GM23338 (cell line): ENCODE measurements around the gene MANSC1. TPM values are rescaled to one million over a fixed set of nuclear protein-coding genes. Genes with fewer than 3 reads are reported as not detected.

Experiments
- ATAC-seq: fragments of 200-7000 bp; cut with Tn5 transposase; 3 replicates; pipeline ENCODE4 v1.9.1; 2020
- DNase-seq: peaks from one replicate; pipeline ENCODE4 v3.0.0-alpha.2; 2015; ENCODE audit warnings: low spot score
- H2AFZ ChIP-seq: fragments of 200-600 bp; sonication (generic); 2 replicates; pipeline ENCODE4 v1.8.0; 2016; ENCODE audit warnings: antibody characterized with exemption, mild to moderate bottlenecking, moderate library complexity
- H3F3A ChIP-seq: fragments of 200-600 bp; sonication (generic); replicated peaks from 2 replicates; pipeline ENCODE4 v1.8.0; 2017; ENCODE audit warnings: antibody characterized with exemption, mixed run types, low read depth
- H3K27ac ChIP-seq: fragments of 200-600 bp; sonication (generic); 2 replicates; pipeline ENCODE4 v1.6.1; 2016; ENCODE audit warnings: low read depth
- H3K27me3 ChIP-seq: fragments of 200-600 bp; sonication (generic); 2 replicates; pipeline ENCODE4 v1.8.0; 2016; ENCODE audit warnings: mild to moderate bottlenecking, mixed run types, moderate library complexity; ENCODE audit not compliant: insufficient read depth
- H3K36me3 ChIP-seq: fragments of 200-600 bp; sonication (generic); 2 replicates; pipeline ENCODE4 v1.8.0; 2016; ENCODE audit warnings: mild to moderate bottlenecking; ENCODE audit not compliant: insufficient read depth
- H3K4me1 ChIP-seq: fragments of 200-600 bp; sonication (generic); 2 replicates; pipeline ENCODE4 v1.8.0; 2016; ENCODE audit warnings: mild to moderate bottlenecking, moderate library complexity; ENCODE audit not compliant: insufficient read depth
- H3K4me2 ChIP-seq: fragments of 200-600 bp; sonication (generic); 2 replicates; pipeline ENCODE4 v1.7.1; 2017; ENCODE audit warnings: mixed run types
- H3K4me3 ChIP-seq: fragments of 200-600 bp; sonication (generic); 2 replicates; pipeline ENCODE4 v1.6.1; 2016; ENCODE audit warnings: mixed run types
- H3K79me2 ChIP-seq: fragments of 200-600 bp; sonication (generic); replicated peaks from 2 replicates; pipeline ENCODE4 v1.8.0; 2017; ENCODE audit warnings: mild to moderate bottlenecking; ENCODE audit not compliant: insufficient read depth
- H3K9me2 ChIP-seq: fragments of 200-600 bp; sonication (generic); 2 replicates; pipeline ENCODE4 v1.8.0; 2017; ENCODE audit not compliant: insufficient read depth
- H4K20me1 ChIP-seq: fragments of 200-600 bp; sonication (generic); replicated peaks from 2 replicates; pipeline ENCODE4 v1.8.0; 2017; ENCODE audit warnings: mild to moderate bottlenecking; ENCODE audit not compliant: insufficient read depth
- H3K27ac Mint-ChIP-seq: 2 replicates; pipeline ENCODE4 v1.8.0; 2020; ENCODE audit warnings: inconsistent platforms, mild to moderate bottlenecking, moderate library complexity, mixed read lengths
- H3K27me3 Mint-ChIP-seq: 3 replicates; pipeline ENCODE4 v1.8.0; 2022; ENCODE audit warnings: low read depth, mild to moderate bottlenecking, moderate library complexity, mixed read lengths, inconsistent platforms; ENCODE audit not compliant: insufficient read depth, poor library complexity
- H3K36me3 Mint-ChIP-seq: 3 replicates; pipeline ENCODE4 v1.8.0; 2021; ENCODE audit warnings: low read depth, mild to moderate bottlenecking, inconsistent platforms, moderate library complexity, mixed read lengths
- H3K4me1 Mint-ChIP-seq: 3 replicates; pipeline ENCODE4 v1.8.0; 2020; ENCODE audit warnings: mild to moderate bottlenecking, inconsistent platforms, mixed read lengths
- H3K4me3 Mint-ChIP-seq: 3 replicates; pipeline ENCODE4 v1.8.0; 2021; ENCODE audit warnings: moderate library complexity, mild to moderate bottlenecking, inconsistent platforms, mixed read lengths
- H3K9me3 Mint-ChIP-seq: 3 replicates; pipeline ENCODE4 v1.8.0; 2020; ENCODE audit warnings: moderate library complexity, mild to moderate bottlenecking, inconsistent platforms, mixed read lengths
- CREB1 ChIP-seq: fragments of 250-450 bp; sonication (Bioruptor Pico); IDR thresholded peaks from 2 replicates; pipeline ENCODE4 v1.5.0; 2020; ENCODE audit warnings: low read depth, mild to moderate bottlenecking, moderate library complexity
- EZH2 ChIP-seq: fragments of 200-600 bp; sonication (generic); IDR thresholded peaks from one replicate; pipeline ENCODE4 v1.8.0; 2017; ENCODE audit warnings: antibody characterized with exemption, mild to moderate bottlenecking, low read depth; ENCODE audit not compliant: unreplicated experiment
- JUNB ChIP-seq: IDR thresholded peaks from one replicate; pipeline ENCODE4 v1.6.1; 2016; ENCODE audit warnings: antibody characterized with exemption; ENCODE audit not compliant: unreplicated experiment
- NANOG ChIP-seq: IDR thresholded peaks from 2 replicates; pipeline ENCODE4 v1.6.1; 2016; ENCODE audit warnings: antibody characterized with exemption, borderline replicate concordance
- STAT1 ChIP-seq: IDR thresholded peaks from one replicate; pipeline ENCODE4 v1.6.1; 2016; ENCODE audit warnings: antibody characterized with exemption; ENCODE audit not compliant: unreplicated experiment
- ZNF114 ChIP-seq: fragments of 250-450 bp; sonication (Bioruptor Pico); IDR thresholded peaks from 2 replicates; pipeline ENCODE4 v1.5.0; 2020; ENCODE audit warnings: mild to moderate bottlenecking, moderate library complexity
- ZNF331 ChIP-seq: fragments of 250-450 bp; sonication (Bioruptor Pico); IDR thresholded peaks from 2 replicates; pipeline ENCODE4 v1.5.0; 2020; ENCODE audit warnings: low read depth, mild to moderate bottlenecking, moderate library complexity
- polyA plus RNA-seq: library from polyadenylated mRNA; unstranded; fragments of >200 nt; fragmentation: Nextera tagmentation; extraction: Ambion mirVana; gene quantifications from 2 replicates; pipeline ENCODE4 v1.2.1, GENCODE V29; 2016
- total RNA-seq: library from RNA; depleted of rRNA; stranded (reverse); fragments of >200 nt; shearing (Covaris generic); gene quantifications from 2 replicates; pipeline ENCODE4 v1.2.3, GENCODE V29; 2014
- TF ChIP-seq, protein P1 (sequence below), 2 experiments: fragments of 200-600 bp in 1 of 2; sonication (generic) in 1 of 2; conservative IDR thresholded peaks; 2 replicates each; pipeline versions ENCODE4 v1.5.1 to v1.6.1; 2016 to 2017; ENCODE audit warnings: antibody characterized with exemption in 2 of 2, low read depth in 2 of 2, mild to moderate bottlenecking in 2 of 2, moderate library complexity in 1 of 2
- TF ChIP-seq, protein P2 (sequence below): IDR thresholded peaks from 2 replicates; pipeline ENCODE4 v1.6.1; 2016; ENCODE audit warnings: antibody characterized with exemption

Gene MANSC1
- total and polyA plus RNA-seq, 2 experiments from 2014 or later = 4.4 to 5.1 TPM

DNA sequence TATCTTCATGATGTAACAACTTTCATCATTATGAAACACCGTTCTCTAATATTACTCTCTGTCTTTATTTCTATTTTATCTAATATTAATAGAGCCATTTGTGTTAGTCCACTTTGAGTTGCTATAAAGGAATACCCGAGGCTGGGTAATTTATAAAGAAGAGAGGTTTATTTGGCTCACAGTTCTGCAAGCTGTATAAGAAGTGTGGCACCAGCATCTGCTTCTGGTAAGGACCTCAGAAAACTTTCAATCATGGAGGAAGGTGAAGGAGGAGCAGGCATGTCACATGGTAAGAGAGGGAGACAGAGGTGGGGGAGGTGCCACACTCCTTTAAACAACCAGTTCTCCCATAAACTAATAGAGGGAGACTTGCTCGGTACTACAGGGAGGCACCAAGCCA is 31.9 kb upstream of the MANSC1 start:
- no peak overlapping the region for H3K27ac ChIP-seq
- TF ChIP-seq CREB1 = no peak
- TF ChIP-seq STAT1 = no peak
- TF ChIP-seq, protein P1, sequence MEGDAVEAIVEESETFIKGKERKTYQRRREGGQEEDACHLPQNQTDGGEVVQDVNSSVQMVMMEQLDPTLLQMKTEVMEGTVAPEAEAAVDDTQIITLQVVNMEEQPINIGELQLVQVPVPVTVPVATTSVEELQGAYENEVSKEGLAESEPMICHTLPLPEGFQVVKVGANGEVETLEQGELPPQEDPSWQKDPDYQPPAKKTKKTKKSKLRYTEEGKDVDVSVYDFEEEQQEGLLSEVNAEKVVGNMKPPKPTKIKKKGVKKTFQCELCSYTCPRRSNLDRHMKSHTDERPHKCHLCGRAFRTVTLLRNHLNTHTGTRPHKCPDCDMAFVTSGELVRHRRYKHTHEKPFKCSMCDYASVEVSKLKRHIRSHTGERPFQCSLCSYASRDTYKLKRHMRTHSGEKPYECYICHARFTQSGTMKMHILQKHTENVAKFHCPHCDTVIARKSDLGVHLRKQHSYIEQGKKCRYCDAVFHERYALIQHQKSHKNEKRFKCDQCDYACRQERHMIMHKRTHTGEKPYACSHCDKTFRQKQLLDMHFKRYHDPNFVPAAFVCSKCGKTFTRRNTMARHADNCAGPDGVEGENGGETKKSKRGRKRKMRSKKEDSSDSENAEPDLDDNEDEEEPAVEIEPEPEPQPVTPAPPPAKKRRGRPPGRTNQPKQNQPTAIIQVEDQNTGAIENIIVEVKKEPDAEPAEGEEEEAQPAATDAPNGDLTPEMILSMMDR (conservative IDR thresholded peaks at IDR 0.05; ENCODE audit: low read depth in 2 of 2) = no peak
- no peak for TF ChIP-seq ZNF331
- TF ChIP-seq, protein P2, sequence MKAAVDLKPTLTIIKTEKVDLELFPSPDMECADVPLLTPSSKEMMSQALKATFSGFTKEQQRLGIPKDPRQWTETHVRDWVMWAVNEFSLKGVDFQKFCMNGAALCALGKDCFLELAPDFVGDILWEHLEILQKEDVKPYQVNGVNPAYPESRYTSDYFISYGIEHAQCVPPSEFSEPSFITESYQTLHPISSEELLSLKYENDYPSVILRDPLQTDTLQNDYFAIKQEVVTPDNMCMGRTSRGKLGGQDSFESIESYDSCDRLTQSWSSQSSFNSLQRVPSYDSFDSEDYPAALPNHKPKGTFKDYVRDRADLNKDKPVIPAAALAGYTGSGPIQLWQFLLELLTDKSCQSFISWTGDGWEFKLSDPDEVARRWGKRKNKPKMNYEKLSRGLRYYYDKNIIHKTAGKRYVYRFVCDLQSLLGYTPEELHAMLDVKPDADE = no peak
- TF ChIP-seq EZH2 = no peak
- TF ChIP-seq ZNF114 (CRISPR knock-in tag) = no peak
- no peaks in the 10 kb centered on the region for H3F3A ChIP-seq
- H3K9me2 ChIP-seq = no peaks in the 10 kb centered on the region
- H3K9me3 Mint-ChIP-seq = peaks cover 9% of the 10 kb centered on the region; the same call in 2 of the 3 replicates
- no peaks in the 10 kb centered on the region for H4K20me1 ChIP-seq
- DNase-seq = peak; percentile 22
- H2AFZ ChIP-seq = no peak overlapping the region
- no peaks in the 10 kb centered on the region for H3K79me2 ChIP-seq
- peaks cover 2% of the 10 kb centered on the region for H3K27me3 Mint-ChIP-seq
- peaks cover 21% of the 10 kb centered on the region for H3K4me1 ChIP-seq
- H3K4me2 ChIP-seq = no peak overlapping the region
- no peak overlapping the region for H3K4me3 ChIP-seq
- no peaks in the 10 kb centered on the region for H3K36me3 ChIP-seq
- no peak for ATAC-seq
- no peak overlapping the region for H3K27ac Mint-ChIP-seq
- H3K36me3 Mint-ChIP-seq = peaks cover 22% of the 10 kb centered on the region
- no peak overlapping the region for H3K4me3 Mint-ChIP-seq
- H3K4me1 Mint-ChIP-seq = peaks cover 29% of the 10 kb centered on the region
- H3K27me3 ChIP-seq = no peaks in the 10 kb centered on the region

DNA sequence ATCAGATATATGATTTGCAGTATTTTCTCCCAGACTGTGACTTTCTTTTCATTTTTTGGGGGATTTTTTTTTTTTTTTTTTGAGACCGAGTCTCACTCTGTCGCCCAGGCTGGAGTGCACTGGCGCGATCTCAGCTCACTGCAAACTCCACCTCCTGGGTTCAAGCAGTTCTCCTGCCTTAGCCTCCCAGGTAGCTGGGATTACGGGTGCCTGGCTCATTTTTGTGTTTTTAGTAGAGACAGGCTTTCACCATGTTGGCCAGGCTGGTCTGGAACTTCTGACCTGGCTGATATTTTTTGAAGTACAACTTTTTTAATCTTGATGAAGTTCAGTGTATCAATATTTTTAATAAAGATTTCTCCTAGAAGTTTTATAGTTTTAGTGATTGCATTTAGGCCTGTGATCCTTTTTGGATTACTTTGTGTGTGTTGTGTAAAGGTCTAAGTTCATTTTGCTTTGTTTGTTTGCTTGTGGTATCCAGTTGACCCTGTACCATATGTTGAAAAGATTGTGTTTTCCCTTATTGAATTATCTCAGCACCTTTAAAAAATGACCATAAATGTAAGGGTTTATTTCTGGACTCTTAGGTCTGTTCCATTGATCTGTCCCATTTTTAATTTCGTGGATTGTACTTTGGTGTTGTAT is 31.0 kb upstream of the MANSC1 start:
- no peaks in the 10 kb centered on the region for H3F3A ChIP-seq
- peaks cover 21% of the 10 kb centered on the region for H3K4me1 ChIP-seq
- ATAC-seq (no peak), DNase-seq (no peak)
- no peaks in the 10 kb centered on the region for H3K36me3 ChIP-seq
- TF ChIP-seq, protein P1 (conservative IDR thresholded peaks at IDR 0.05; ENCODE audit: low read depth in 2 of 2) = no peak
- TF ChIP-seq NANOG = no peak
- no peak for TF ChIP-seq JUNB
- H3K4me1 Mint-ChIP-seq = peaks cover 29% of the 10 kb centered on the region
- H3K27me3 ChIP-seq = no peaks in the 10 kb centered on the region
- H3K4me3 Mint-ChIP-seq = no peak overlapping the region
- no peaks in the 10 kb centered on the region for H3K9me2 ChIP-seq
- H3K27me3 Mint-ChIP-seq = no peaks in the 10 kb centered on the region
- no peak overlapping the region for H3K27ac ChIP-seq
- H4K20me1 ChIP-seq = no peaks in the 10 kb centered on the region
- H3K36me3 Mint-ChIP-seq = peaks cover 22% of the 10 kb centered on the region
- H3K4me3 ChIP-seq = no peak overlapping the region
- no peaks in the 10 kb centered on the region for H3K79me2 ChIP-seq
- no peak overlapping the region for H3K27ac Mint-ChIP-seq
- H2AFZ ChIP-seq = no peak overlapping the region
- no peak overlapping the region for H3K4me2 ChIP-seq
- H3K9me3 Mint-ChIP-seq = peaks cover 9% of the 10 kb centered on the region; the same call in 2 of the 3 replicates
